EH (cell line): ENCODE data around the gene RPA3.
A peak's percentile ranks its signal among the peaks of the same experiment; 100 is the strongest.

Experiments
- DNase-seq: peaks from one replicate; pipeline ENCODE4 v3.0.0-alpha.2; 2015; ENCODE audit warnings: low read depth

The RPA3 gene

DNA sequence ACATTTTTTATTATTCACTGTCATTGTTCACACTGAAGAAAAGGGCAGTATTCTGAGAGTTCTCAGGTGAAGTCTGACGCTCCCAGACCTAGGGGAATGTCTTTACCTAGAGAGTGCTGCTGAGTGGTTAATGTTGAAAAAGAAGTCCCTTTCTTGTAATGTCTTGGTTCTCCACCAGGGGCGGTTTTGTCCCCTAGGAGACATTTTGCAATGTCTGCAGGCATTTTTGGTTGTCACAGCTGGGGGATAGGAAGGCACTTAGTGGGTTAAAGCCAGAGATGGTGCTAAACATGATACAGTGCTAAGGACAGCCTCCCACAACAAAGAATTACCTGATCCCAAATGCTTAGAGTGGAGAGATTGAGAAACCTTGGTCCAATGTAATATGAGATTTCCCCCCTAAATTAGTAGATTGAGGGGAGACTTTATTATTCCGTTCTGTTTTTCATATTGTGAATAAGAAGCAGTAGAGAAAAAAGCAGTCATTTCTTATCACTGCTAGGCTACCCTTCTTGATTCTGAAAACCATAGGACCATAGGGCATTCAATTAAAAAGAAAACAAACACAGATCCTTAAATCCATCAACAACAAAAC lies 64.7 kb downstream of the RPA3 start:
- no peak for DNase-seq

DNA sequence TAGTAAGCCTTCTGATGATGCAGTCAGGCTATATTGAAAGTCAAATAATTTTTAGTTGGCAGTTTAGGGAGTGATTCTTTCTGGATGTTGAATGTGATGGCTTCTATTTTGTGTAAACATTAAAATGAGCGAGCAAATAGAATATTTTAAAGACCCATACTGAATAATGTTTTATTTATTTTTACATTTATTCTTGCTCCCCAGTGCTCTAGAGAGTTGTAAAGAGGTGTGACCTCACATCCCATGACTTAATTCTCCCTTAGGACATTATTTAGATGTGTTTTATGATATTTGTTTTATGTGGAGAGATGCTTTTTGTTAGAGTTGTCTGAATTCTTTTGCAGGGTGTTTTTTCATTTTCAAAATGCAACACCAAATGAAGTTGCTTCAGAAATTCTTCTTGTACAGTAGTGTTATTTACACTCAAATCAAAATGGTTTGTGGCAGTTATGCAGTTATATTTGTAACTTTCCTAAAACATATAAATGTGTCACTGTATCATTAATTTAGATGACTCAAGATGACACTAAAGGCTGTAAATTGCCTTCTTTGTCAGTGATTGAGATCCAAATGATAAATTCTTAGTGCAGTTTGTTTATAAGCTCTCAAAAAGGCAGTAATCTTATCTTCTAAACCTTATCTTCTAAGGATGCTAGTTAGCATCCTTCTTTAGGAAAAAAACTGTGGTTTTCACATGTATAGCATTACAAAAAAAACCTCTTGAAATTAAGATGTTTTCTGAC lies 65.4 kb downstream of the RPA3 start:
- DNase-seq, result no peak

GRCh38 chr7:7651479-7651878 lies 66.9 kb downstream of the RPA3 start:
- no peak for DNase-seq

- DNase-seq, result no peak
Observed at GRCh38 chr7:7650682-7651206, 67.7 kb downstream of the RPA3 start.

DNA sequence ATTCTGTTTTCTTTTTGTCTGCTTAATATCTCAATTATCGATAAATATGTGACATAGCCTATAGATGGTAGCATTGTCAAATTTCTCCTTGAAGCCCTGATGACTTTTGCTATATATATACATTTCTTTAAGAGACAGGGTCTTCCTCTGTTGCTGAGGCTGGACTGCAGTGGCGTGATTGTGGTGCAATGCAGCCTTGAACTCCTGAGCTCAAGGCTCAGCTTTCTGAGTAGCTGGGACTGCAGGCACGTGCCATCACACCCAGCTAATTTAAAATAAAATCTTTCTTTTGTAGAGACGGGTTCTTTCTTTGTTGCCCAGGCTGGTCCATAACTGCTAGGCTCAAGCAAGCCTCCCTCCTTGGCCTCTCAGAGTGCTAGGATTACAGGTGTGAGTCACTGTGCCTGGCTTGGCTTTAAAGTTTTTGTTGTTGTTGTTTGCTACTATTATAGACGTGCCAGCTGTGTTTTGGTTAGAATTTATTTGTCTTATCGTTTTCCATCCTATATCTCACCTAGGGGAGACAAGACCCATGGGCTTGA lies 70.8 kb downstream of the RPA3 start:
- no peak for DNase-seq

GRCh38 chr7:7642081-7642480 lies 76.3 kb downstream of the RPA3 start:
- no peak for DNase-seq

- no peak for DNase-seq
Observed at GRCh38 chr7:7641129-7641663, 77.2 kb downstream of the RPA3 start.

- DNase-seq, result peak; percentile 99
Observed at GRCh38 chr7:7640221-7641128, 77.9 kb downstream of the RPA3 start, which contains the start of gene UMAD1. Gene UMAD1 (plus strand): TSS chr7:7640752. CDS start chr7:7673372, 32,620 bp downstream.

GRCh38 chr7:7639847-7640220 lies 78.6 kb downstream of the RPA3 start:
- DNase-seq, result peak; percentile 18

GRCh38 chr7:7639421-7639820 lies 79.0 kb downstream of the RPA3 start:
- DNase-seq, result peak; percentile 6

DNA sequence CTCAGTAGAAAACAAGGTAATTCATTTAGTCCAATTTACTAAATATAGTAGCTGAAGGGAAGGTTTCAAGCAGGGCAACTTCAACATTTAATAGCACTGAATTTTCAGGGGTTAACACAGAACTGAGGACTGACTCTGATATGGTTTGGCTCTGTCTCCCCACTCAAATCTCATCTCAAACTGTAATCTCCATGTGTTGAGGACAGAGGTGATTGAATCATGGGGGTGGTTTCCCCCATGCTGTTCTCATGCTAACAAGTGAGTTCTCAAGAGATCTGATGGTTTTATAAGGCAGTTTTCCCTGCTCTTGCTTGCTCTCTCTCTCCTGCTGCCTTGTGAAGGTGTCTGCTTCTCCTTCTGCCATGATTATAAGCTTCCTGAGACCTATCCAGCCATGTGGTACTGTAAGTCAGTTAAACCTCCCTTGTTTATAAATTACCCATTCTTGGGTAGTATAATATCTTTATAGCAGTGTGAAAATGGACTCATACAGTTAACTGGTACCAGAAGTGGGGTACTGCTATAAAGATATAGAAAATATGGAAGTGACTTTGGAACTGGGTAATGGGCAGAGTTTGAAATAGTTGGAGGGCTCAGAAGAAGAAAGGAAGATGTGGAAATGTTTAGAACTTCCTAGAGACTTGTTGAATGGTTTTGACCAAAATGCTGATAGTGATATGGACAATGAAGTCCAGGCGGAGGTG lies 87.6 kb downstream of the RPA3 start:
- no peak for DNase-seq

DNA sequence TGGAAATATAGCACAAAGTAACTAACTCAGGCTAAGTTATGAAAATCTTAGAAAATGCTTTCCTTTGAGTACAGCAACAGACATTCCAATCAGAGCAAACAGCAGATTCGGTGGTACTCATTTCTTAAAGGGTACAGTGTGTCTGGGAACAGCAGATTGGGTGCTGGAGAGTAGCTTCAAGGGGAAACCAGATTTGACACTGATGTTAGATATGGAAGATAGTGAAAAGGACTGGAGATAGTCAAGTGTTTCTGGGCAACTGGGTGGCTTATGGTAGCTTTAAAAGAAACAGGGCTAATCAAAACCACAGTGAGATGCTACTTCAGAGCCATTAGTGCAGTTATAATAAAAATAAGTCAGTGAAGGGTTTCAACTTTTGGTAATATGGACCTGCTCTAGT lies 89.9 kb downstream of the RPA3 start:
- no peak for DNase-seq

- DNase-seq, result no peak
Observed at GRCh38 chr7:7620644-7621210, 97.7 kb downstream of the RPA3 start.

- no peak for DNase-seq
Observed at GRCh38 chr7:7620236-7620635, 98.2 kb downstream of the RPA3 start.

DNA sequence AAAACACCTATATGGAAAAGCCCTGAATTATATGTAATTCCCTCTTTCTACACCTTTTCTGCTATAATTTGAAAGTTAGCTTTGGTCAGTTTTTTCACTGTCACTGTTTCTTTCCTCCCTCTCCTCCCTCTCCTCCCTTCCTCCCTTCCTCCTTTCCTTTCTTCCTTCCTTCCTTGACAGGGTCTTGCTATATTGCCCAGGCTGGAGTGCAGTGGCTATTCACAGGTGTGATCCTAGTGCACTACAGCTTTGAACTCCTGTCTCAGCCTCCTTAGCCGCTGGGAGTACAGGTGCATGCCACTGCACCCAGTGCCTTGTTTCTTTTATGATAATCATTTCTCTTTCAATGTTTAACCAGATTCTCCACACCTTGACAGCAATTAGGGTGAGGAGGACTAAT lies 100.0 kb downstream of the RPA3 start:
- DNase-seq, result no peak

GRCh38 chr7:7617550-7617949 lies 100.9 kb downstream of the RPA3 start:
- no peak for DNase-seq

DNA sequence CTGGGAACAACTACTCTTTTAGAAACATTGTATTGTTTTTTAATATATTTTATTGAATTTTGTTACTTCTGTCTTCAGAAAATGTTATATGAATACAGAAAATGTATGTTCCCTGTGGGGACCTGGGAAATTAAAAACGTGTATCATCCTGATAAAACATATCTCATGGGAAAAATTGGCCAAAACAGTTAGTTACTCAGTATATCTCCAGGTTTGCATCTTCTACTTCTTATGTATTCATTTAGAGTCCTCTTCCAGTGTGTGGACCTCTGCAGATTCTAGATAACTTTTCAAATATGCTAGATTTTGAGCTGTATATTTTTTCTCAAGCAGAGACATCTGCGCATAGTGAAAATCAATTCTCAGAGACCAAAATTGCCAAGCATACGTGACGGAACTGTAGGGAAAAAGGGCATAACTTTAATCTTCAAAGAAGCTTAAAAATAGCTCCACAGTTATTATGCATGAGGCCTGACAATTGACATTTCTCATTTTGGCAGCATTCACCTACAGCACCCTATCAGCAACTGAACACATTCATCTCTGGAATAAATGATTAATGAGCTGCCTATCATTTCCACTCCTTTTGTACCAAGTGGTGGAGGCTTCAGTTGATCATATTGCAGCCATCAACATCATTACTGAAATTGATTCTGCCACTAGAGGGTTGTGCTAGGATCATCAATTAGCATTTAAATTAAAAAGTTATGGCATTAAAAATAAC lies 104.2 kb downstream of the RPA3 start:
- no peak for DNase-seq

- no peak for DNase-seq
Observed at GRCh38 chr7:7613210-7613609, 105.2 kb downstream of the RPA3 start.

GRCh38 chr7:7612519-7612918 lies 105.9 kb downstream of the RPA3 start:
- no peak for DNase-seq

DNA sequence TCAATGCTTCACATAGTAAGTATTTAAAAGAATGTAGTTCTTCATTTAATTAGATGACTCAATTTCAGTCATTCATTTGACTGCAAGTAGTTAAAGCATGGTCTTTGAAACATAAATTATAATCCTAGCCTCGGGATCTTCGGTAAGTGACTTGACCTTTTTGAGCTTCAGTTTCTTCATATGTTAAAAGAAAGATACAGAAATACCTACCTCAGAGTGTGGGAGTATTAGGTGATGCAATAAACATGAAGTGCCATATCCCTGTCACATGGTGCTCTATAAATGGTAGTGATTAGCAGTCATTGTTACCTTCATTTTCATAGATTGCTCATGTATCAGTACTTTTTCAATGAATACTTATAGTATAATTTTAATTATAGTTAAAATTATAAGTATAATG lies 109.1 kb downstream of the RPA3 start:
- DNase-seq, result peak; percentile 1
